Cardiac septum (tissue), 1 donor: ENCODE results near the gene RHOBTB3. TPM values are rescaled to one million over a fixed set of nuclear protein-coding genes. Genes with fewer than 3 reads are reported as not detected.
"Not testable (repeated sequence)": the region's sequence is repeated elsewhere in the genome, so short reads cannot be mapped to it uniquely, and the experiment has no call there.

ENCODE experiments used
- DNase-seq: peaks from one replicate; pipeline ENCODE4 v3.0.0-alpha.2; 2020; ENCODE audit warnings: low spot score
- intact Hi-C: fragments of 100-400 bp; cut with DNase I; formaldehyde crosslinking; loops from one replicate; pipeline ENCODE4 v1.14.0; 2022
- total RNA-seq: library from RNA; stranded (reverse); fragmentation: NEBNext Ultra II Directional; extraction: Animal tissue kit (Norgen Biotek cat#: 25700); gene quantifications from one replicate; pipeline ENCODE4 v1.2.1, GENCODE V29; 2021
- donor health status: DM: no; HTN: no; CAD: no.

Gene RHOBTB3
- total RNA-seq, 1 donor from 2014 or later: 79.0 TPM

DNA sequence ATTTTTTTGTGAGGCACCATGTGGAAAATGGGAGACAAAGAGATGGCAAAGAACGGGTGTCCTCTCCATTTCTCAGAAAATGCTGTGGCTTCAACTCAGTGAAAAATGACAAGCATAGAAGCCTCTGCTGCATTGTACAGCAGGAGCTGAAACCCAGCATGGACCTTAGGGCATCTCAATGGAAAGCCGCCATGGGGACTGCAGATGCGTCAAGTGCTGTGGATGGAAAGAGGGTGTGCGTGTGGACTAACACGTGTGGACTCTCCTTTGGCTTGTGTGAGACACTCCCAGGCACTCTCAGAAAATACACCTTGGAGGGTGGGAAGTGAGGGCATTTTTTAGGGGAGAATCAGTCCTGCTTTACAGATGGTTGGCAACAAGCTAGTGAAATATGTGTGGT is 93.6 kb downstream of the RHOBTB3 start:
- intact Hi-C loops: loop anchor here (5.0 kb wide), 1 partner anchor 92 kb away; the partner anchor contains the start of gene RHOBTB3
- peak; percentile 33 for DNase-seq

- intact Hi-C loops: no loop called here
- no peak for DNase-seq
Measured at GRCh38 chr5:95825495-95825894, 94.4 kb downstream of the RHOBTB3 start.

- DNase-seq: no peak
- intact Hi-C loops: no loop called here
Measured at GRCh38 chr5:95826949-95827891, 96.1 kb downstream of the RHOBTB3 start.

- intact Hi-C loops: no loop called here
- no peak for DNase-seq
Measured at GRCh38 chr5:95827892-95828246, 96.7 kb downstream of the RHOBTB3 start.

DNA sequence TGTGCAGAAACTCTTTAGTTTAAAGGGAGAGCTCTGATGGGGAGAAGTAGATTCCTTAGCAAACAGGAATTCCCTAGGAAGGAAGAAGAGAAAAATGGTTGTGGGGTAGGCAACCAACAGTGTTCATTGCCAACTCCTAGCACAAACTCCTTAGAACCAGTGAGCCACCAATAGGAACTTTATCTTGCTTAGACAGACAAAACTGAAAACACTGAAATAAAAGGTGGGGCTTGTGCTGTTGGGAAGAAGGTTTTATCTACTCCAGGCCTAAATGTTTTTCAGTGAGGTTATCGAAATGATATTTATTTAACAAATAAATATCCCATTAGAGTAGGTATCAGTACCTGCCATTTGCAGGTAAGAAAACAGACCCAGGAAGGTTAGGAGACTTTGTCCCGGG is 99.1 kb downstream of the RHOBTB3 start:
- intact Hi-C loops: no loop called here

DNA sequence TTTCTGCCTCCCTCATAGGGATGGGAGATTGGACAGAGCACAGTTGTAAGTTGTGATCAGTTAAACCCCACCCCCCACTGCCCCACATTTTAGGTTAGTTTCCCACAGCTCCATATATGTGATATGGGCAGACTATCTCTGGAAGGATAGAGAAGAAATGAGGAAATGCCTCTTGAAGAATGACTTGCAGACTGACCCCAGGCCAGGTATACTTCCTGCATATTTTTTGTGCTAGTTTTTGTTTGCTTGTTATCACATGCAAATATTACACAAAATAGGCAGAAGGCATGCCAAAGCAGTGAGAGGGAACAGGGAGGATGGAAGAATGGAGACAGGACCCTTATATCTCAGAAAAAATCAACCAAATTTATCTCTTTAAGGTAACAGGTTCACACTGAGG is 101.5 kb downstream of the RHOBTB3 start:
- intact Hi-C loops: no loop called here
- no peak for DNase-seq

More for the DNA sequence above, 99.1 kb downstream of the RHOBTB3 start:
- no peak for DNase-seq

GRCh38 chr5:95835682-95836385 is 104.7 kb downstream of the RHOBTB3 start:
- intact Hi-C loops: loop anchor here (2.0 kb wide), 1 partner anchor 15 kb away; no protein-coding TSS in a partner anchor
- no peak for DNase-seq

DNA sequence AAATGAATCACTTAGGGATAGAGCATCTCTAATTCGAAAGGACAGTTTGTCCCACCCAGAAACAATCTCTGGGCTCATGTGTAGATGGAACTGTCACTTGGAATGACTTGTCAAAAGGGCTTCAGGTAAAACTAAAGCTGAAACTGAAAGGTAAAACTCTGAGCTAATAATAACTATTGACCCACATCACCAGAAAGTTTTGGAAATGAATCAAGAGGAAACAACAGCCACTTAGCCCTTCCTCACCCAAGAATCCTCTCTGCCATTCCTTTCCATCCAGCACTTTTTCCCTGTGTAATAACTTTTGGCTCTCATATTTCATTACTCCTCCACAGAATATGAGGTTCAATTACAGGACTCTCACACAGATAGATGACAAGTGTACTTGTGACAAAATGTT is 105.4 kb downstream of the RHOBTB3 start:
- DNase-seq: no peak
- intact Hi-C loops: no loop called here

- DNase-seq, intact Hi-C loops: not testable (repeated sequence)
Measured at GRCh38 chr5:95836971-95837370, 105.8 kb downstream of the RHOBTB3 start.

- DNase-seq: no peak
Measured at GRCh38 chr5:95837492-95837891, 106.4 kb downstream of the RHOBTB3 start.

DNA sequence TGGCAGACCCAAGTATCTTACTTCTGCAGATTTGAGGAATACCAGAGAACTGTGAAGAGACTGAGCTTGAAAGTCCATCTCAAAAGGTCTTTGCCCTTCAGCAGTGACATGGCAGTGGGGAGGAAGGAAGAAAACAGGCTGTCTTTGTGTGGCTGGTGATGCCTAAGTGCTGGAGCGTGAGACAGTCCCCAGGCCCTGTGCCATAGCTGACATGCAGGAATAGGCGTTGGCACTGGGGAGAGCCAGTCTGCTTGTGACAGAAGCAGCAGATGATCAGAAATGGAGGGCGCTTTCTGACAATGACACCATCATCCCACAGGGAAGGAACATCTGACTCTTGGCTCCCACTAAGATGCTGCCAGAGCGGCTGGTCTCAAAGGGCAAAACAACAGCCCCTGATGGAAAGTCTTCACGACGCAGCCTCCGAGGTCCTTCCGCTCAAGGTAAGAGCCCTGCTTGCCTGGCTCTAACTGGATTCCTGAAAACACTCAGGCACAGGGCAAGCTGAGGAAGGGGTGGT is 106.9 kb downstream of the RHOBTB3 start:
- intact Hi-C loops: no loop called here
- no peak for DNase-seq

More at GRCh38 chr5:95837492-95837891, 106.4 kb downstream of the RHOBTB3 start:
- intact Hi-C loops: no loop called here

GRCh38 chr5:95838556-95838955 is 107.4 kb downstream of the RHOBTB3 start:
- intact Hi-C loops: no loop called here
- DNase-seq: no peak

GRCh38 chr5:95839658-95840057 is 108.5 kb downstream of the RHOBTB3 start:
- intact Hi-C loops: loop anchor here (5.0 kb wide), 2 partner anchors 107 to 172 kb away; partner anchors contain the start of gene RHOBTB3
- no peak for DNase-seq

DNA sequence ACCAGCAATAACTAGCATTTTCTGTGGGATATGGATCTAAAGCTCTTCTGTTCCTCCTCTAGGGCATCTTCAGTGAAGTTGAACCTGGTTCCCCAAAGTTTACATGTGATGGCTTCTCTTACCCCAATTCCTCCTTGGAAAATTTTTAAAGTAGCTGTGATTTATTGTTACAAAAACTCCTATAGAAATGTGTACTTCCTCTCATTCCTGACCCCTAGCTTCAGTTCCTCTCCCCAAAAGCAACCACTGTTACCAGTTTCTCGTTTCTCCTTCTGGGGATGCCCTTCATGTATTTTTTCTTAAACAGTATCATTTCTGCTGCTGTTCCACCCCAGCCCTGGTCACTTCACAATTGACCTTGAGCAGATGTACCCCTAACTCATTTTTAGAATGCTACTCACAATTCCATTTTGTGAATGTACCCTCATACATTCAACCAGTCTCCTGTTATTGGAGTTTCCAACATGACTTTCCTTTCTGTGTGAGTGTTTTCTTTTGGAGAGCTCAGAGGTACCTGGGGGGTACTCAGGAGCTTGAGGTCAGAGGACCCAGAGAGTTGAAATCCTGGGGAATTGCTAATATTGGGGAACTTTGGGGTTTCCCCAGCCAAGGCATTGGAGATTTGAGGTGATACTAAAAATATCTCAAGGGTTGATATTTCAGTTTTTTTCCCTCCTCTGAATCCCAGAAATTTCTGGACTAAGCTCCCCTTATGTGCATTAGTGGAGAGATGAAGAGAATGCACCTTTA is 110.0 kb downstream of the RHOBTB3 start:
- DNase-seq: no peak
- intact Hi-C loops: loop anchor here (5.0 kb wide), 2 partner anchors 109 to 174 kb away; partner anchors contain the start of gene RHOBTB3

GRCh38 chr5:95841914-95842812 is 111.0 kb downstream of the RHOBTB3 start:
- intact Hi-C loops: loop anchor here (2.0 to 5.0 kb wide), 3 partner anchors 110 to 197 kb away; partner anchors contain the start of gene RHOBTB3
- DNase-seq: no peak

DNA sequence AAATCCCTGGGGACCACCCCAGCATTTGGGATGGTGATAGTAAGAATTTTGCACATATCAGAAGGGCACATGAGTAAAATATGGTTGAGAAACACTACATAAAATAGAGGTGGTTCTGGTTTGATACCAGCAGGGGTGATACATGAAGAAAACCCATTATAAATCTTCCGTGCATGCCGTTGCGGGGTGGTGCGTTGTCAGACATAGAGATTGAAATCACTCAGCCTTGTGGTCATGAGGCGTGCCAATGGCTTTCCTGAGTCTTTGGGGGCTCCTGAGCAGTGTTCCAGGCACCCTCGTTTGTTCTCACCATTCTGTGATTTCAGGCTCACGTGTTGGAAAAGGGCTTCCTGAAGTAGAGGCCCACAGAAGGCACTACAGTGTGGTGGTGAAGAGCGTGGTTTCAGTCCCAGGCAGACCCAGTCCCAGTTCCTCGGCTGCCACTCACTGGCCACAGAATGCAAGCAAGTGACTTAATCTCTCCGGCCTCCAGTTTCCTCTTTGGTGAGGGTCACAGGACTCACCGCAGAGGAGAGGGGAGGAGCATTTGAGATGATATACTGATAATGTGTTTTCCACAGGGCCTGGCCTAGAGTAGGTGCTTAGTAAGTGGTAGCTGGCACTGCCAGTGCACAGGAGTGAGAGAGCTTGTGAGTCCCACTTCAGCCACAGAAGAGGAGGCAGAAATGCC is 111.9 kb downstream of the RHOBTB3 start:
- intact Hi-C loops: loop anchor here (2.0 to 5.0 kb wide), 3 partner anchors 111 to 198 kb away; partner anchors contain the start of gene RHOBTB3
- DNase-seq: peak; percentile 91

GRCh38 chr5:95843733-95844223 is 112.6 kb downstream of the RHOBTB3 start:
- DNase-seq: no peak
- intact Hi-C loops: loop anchor here (2.0 to 5.0 kb wide), 3 partner anchors 111 to 199 kb away; partner anchors contain the start of gene RHOBTB3
